Nephron (organoid): ENCODE results near the gene ZSCAN10.
A peak's percentile ranks its signal among the peaks of the same experiment; 100 is the strongest.

ENCODE experiments used
- H3K27ac Mint-ChIP-seq, 3 experiments: 2 replicates each; pipeline ENCODE4 v1.8.0; 2020; ENCODE audit warnings: mixed read lengths in 3 of 3, mild to moderate bottlenecking in 2 of 3, moderate library complexity in 1 of 3
- H3K27me3 Mint-ChIP-seq: 2 replicates; pipeline ENCODE4 v1.8.0; 2021; ENCODE audit warnings: low read depth, mild to moderate bottlenecking, moderate library complexity, mixed read lengths
- H3K36me3 Mint-ChIP-seq: 2 replicates; pipeline ENCODE4 v1.8.0; 2020; ENCODE audit warnings: low read depth, mixed read lengths
- H3K4me1 Mint-ChIP-seq: 2 replicates; pipeline ENCODE4 v1.8.0; 2020; ENCODE audit warnings: mixed read lengths
- H3K4me3 Mint-ChIP-seq, 3 experiments: 2 replicates each; pipeline ENCODE4 v1.8.0; 2020; ENCODE audit warnings: mild to moderate bottlenecking in 3 of 3, mixed read lengths in 3 of 3, moderate library complexity in 2 of 3
- H3K9me3 Mint-ChIP-seq: 2 replicates; pipeline ENCODE4 v1.8.0; 2020; ENCODE audit warnings: mixed read lengths
- CTCF ChIP-seq, 3 experiments: fragments of 200-600 bp; sonication (generic); IDR thresholded peaks; one replicate each; pipeline ENCODE4 v1.5.0; 2021; ENCODE audit warnings: antibody characterized with exemption in 3 of 3; ENCODE audit not compliant: unreplicated experiment in 3 of 3

Gene ZSCAN10

DNA sequence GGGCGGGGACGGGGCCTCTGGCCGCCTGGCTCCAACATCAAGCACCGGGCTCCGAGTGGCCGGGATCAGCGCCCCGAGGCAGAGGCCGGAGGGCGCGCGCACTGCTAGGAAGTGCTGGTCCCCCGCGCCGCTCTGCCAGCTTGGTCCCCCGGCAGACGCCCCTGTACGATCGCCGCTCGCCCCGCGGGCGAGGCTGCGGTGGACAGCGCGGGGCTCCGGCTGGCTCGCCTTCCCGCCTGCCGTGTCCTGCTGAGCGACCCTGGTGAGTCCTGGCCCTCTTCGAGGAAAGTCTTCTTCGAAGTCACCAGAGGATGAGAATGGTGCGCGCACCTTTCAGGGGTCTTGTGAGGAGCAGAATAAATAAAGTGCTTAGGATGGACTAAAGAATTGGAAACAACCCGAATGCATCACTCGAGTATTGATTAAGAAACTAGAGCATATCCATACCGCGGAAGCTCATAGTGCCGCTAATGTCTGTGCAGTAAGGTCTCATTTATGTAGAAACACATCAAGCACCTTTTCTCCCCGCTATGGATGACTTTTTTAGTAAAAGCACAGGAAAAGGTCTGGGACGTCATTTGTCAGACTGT is 36.1 kb upstream of the ZSCAN10 start:
- Mint-ChIP-seq H3K4me1 (peaks cover 19% of the 10 kb centered on the region), H3K9me3 (no peaks in the 10 kb centered on the region), H3K36me3 (peaks cover 12% of the 10 kb centered on the region), H3K27me3 (no peaks in the 10 kb centered on the region), H3K4me3 (peak overlapping the region; percentile 98), H3K27ac (peak overlapping the region; percentile 92 to 99 (median 99))
- no peak for TF ChIP-seq CTCF (IDR thresholded peaks at IDR 0.05; ENCODE audit: unreplicated experiment in 3 of 3)

- Mint-ChIP-seq H3K9me3 (no peaks in the 10 kb centered on the region), H3K4me1 (peaks cover 22% of the 10 kb centered on the region), H3K4me3 (peak within 1 kb of the TSS; percentile 98), H3K27ac (peak within 1 kb of the TSS; percentile 92 to 99 (median 99)), H3K27me3 (no peaks in the 10 kb centered on the region), H3K36me3 (peaks cover 17% of the 10 kb centered on the region)
- TF ChIP-seq CTCF (IDR thresholded peaks at IDR 0.05; ENCODE audit: unreplicated experiment in 3 of 3): no peak
These were observed 35.4 kb upstream of the ZSCAN10 start, which contains the start of gene ZNF213 for GRCh38 chr16:3134338-3135125. Gene ZNF213, plus strand, starts transcription at chr16:3135029. Its CDS starts 2,252 bp downstream, at chr16:3137281.

DNA sequence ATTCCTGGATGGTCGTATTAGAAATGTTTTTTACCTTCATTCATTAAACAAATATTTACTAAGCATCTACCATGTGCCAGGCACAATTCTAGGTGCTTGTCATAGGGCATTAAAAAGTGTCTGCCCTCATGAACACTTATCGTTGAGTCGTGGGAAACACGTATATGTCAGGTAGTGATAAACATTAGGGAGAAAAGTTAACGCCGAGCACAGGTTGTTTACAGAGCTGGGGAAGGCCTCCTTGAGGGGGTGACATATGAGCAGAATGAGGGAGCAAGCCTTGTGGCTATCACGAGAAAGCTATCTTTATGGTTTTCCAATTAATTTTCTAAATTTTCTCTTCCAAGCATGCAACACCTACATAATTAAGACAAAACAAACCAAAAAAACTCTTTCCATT is 34.8 kb upstream of the ZSCAN10 start:
- Mint-ChIP-seq H3K9me3 (no peaks in the 10 kb centered on the region), H3K4me3 (peak overlapping the region; percentile 98), H3K4me1 (peaks cover 28% of the 10 kb centered on the region), H3K36me3 (peaks cover 17% of the 10 kb centered on the region), H3K27ac (peak overlapping the region; percentile 92 to 99 (median 99)), H3K27me3 (no peaks in the 10 kb centered on the region)
- TF ChIP-seq CTCF (IDR thresholded peaks at IDR 0.05; ENCODE audit: unreplicated experiment in 3 of 3): no peak

DNA sequence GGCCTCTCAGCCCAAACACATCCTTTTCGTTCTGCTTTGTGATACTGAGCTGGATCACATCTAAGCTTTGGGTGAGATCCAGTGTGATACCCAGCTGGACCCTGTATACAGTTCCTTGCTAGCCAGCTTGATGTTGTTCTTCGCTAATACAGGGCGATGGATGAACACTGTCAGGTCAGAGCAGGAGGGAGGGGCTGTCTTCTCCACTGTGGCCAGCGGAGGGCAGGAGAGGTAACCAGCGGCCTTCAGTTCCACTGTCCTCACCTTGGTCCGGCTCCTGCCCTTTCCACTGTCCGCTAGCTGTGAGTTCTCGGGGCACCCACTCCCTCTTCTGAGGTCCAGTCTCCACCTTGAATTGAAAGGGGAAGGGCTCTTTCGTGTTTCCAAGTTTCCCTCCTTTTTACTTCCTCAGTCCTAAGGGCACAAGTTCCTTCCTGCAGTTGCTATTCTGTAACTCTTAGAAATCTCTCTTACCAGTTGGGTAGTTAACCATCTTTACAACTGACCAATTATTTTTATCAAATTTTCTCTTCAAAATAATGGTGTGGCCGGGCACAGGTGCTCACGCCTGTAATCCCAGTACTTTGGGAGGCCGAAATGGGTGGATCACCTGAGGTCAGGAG is 32.8 kb upstream of the ZSCAN10 start:
- H3K4me3 Mint-ChIP-seq: peak overlapping the region; percentile 69 to 81 (median 76)
- H3K9me3 Mint-ChIP-seq: no peaks in the 10 kb centered on the region
- TF ChIP-seq CTCF (IDR thresholded peaks at IDR 0.05; ENCODE audit: unreplicated experiment in 3 of 3): peak; percentile 47 to 64 (median 60)
- peaks cover 24% of the 10 kb centered on the region for H3K36me3 Mint-ChIP-seq
- H3K27me3 Mint-ChIP-seq: no peaks in the 10 kb centered on the region
- peak overlapping the region in 2 of 3 experiments; percentile 70 to 75 for H3K27ac Mint-ChIP-seq
- H3K4me1 Mint-ChIP-seq: peaks cover 37% of the 10 kb centered on the region

DNA sequence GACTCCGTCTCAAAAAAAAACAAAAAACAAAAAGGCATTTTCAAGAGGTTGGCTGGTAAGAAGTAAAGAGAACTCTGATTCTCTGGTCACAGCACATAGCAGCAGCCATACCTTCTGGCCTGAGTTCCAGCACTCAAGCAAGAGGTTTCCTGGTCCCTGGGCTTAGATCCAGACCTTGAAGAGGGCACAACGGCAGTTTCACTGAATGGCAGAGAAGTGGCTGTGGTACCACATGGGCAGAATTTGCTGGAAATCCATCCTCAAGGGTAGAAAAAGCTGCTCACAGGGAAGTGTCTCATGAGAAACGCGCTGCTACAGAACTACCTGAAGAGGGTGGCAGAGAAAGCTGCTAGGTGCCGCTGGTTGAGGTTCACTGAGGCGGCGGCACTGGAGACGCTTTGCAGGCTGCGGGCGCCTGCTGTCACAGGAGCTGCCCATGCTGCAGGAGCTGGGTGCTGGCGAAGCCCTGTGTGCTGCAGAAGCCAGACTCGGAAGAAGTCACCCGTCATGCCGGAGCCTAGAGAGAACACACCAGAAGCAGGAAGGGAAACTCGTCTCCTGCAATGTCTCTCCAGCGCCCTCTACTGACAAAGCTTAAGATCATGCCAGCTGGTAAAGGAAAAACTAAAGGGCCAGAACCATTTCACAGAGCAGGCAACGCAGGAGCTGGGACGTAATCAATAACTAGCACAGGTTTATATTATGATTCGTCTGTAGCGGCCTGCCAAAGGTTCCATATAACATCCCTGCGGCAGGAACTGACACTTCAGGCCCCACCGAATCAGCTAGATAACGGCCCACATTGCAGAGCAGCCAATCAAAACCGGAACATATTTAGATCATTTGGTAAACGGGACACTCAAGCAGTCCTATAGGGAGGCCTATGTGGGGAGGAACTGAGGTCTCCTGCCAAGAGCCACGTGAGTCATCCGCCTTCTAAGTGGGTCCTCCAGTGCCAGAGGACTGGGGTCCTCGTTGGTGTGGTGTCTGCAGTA is 30.3 kb upstream of the ZSCAN10 start:
- Mint-ChIP-seq H3K4me3 (peak overlapping the region; percentile 35 to 67 (median 49)), H3K9me3 (no peaks in the 10 kb centered on the region), H3K4me1 (peaks cover 38% of the 10 kb centered on the region), H3K27ac (peak overlapping the region; percentile 39 to 76 (median 66)), H3K27me3 (no peaks in the 10 kb centered on the region), H3K36me3 (peaks cover 29% of the 10 kb centered on the region)
- peak; percentile 82 to 89 (median 85) for TF ChIP-seq CTCF (IDR thresholded peaks at IDR 0.05; ENCODE audit: unreplicated experiment in 3 of 3)
